CD4-positive, alpha-beta T cell treated with Interleukin-10 for 1 hour (primary cell): ENCODE results near the gene STK39.

Experiments
- DNase-seq: peaks from one replicate; pipeline ENCODE4 v3.0.0-alpha.2; 2020

The STK39 gene

DNA sequence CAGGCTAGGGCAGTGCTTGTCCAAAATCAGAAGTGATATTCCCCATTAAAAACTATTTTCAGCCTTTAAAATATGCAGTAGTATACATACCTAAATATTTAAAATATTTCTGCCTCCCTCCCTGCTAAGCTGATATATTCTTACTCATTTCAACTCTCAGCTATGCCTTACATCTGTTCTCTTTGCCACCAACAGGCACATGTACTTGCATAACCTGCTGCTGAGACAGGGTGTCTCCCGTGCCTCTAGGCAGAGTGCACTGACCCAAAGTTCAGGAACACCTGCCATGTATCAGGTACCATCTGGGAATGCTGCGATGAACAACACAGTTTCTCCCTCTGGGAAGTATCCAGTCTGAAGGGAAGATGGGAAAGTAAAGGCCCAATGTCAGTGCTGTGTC is 91.7 kb downstream of the STK39 start:
- DNase-seq = no peak

- no peak for DNase-seq
Measured at GRCh38 chr2:168155046-168155445, 92.3 kb downstream of the STK39 start.

GRCh38 chr2:168152902-168153530 is 94.4 kb downstream of the STK39 start:
- DNase-seq = no peak

GRCh38 chr2:168149986-168150385 is 97.4 kb downstream of the STK39 start:
- no peak for DNase-seq

- no peak for DNase-seq
Measured at GRCh38 chr2:168149150-168149974, 98.0 kb downstream of the STK39 start.

DNA sequence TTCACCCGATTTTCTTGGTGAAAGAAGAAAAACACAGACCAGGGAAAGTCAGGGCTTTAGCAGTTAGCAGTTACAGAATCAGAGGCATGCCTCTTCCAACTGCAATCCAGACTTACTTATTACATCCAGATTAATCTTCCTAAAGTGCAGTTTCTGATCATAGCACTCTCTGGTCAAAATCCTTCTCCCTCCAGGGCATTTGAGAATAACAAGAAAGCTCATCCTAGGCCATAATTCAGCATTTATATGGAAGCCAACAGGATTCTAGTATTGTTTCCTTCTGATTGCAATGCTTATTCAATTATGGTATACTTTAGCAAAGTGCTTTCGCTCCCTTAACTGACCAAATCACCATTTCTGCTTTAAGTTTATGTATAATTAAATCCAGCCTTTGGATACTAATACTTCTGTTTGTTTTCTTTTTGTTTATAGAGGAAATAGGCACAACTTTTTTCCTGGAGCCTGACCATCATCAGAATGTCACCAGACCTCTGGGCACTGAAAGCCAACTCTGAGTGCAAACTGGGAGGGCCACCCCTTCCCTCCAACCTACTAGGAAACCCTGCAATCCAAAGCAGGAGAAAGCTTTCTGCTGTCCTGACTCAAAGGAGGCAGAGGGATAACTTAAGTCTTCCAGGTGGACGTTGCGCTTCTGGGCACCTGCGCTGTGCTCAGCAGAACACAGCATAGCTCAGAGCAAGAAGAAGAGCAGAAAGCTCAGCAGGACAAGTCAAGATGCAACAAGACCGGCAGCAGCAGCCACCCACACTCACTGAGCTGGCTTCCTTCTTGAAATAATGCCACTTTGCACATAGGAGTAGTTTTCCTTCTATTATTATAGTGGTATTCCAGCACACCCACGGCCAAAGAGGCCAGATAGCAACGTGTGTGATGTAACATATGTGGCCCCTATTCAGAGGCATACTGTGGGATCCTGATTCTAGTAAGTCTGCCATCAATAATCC is 99.3 kb downstream of the STK39 start:
- no peak for DNase-seq

DNA sequence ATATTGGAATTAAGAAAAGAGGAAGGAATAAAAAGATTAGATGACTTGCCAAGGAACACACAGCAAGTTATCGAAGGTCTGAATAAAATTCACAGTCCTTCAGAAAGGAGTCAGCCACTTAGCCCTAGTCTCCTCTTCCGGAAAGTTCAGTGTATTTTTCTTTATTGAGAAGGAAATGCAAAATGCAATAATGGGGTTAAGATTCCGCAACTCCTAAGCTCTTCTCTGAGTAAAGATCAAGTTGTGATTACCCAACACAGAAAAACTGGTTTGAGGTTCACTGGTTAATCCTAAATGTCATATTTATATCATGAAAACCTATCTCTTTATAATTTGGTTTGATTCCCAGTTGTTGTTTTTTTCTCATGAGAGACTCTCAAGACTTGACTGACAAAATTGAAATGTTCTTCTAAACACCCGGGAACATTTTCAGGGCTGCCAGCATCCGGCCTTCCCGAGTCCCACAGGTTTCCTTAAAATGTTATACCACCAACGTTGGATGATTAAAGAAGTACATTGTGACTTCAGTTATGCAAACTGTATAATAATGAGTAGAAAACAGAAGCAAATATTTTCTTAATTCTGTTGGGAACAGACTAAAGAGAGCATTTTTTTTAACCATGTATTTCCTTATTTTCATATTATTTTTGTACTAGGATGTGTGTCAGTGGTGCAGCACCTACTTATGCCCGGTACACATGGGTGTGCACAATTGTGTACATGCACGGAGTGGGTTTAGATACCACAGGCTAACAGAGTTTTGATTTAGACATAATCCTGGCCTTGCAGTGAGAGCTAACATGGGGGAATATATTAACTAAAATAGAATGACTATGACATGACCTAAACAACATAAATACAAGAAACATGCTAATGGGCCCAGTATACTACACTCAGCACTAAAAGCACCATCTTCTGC is 100.2 kb downstream of the STK39 start:
- DNase-seq = no peak

DNA sequence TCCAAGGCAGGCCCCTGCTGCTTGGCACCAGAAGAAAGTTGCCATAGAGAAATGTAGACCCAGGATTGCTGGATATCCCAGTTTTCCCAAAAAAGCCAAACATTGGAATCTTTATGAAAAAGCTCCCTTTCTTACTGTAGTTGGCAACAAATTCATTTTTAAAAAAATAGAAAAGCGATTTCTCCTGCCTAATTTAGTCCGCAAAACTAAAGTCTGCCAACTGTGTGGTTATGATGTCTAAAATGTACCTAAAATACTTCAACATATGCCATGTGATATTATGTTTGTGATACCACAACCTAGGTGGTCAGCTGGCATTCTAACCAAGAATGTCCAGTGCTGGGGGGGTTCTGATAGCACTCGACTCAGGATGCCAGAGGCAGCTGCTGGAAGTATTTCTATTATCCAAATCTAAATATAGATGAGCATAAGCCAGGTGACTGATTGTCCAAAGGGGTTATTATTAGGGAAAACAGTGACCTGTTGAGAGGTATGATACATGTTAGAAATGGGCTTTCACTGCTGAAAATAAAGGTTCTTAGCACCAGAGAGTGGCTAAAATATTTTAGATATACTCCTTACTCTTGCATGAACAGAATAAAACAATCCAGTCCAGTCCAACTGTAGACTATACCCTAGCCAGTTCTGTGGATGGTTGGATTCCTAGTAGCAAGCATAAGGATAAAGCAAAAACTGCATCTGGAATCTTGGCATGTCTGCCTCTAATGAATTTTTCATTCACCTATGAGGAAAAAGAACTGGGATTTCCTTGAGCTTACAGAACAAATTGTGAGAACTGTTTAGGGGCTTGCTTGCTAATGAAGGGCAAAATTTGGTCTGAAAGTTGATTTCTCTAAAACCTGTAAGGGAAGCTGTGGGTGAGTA is 101.7 kb downstream of the STK39 start:
- no peak for DNase-seq

GRCh38 chr2:168145011-168145410 is 102.4 kb downstream of the STK39 start:
- DNase-seq = no peak

GRCh38 chr2:168143813-168144212 is 103.6 kb downstream of the STK39 start:
- DNase-seq = no peak

GRCh38 chr2:168140892-168141291 is 106.5 kb downstream of the STK39 start:
- no peak for DNase-seq

- DNase-seq = no peak
Measured at GRCh38 chr2:168139852-168140251, 107.5 kb downstream of the STK39 start.

DNA sequence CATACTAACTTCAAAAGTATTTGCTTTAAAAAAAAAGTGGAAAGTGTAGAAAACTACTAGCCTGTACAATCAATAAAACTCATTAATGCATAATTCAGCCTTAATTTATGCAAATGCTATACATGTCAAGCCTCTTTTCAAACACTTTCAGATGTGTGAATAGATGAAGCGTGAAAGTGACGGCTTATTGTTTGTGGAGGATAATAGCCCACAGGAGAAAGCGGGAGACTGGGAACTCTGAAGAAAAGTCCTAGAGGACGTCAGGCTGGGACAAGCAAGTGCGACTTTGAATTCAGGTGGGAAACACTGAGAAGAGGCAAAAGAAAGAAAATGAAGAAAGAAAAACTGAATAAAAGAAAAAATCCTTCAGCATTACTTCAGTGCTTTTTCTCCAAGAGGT is 108.5 kb downstream of the STK39 start:
- no peak for DNase-seq

- DNase-seq = no peak
Measured at GRCh38 chr2:168138374-168138773, 109.0 kb downstream of the STK39 start.

- no peak for DNase-seq
Measured at GRCh38 chr2:168137510-168138180, 109.8 kb downstream of the STK39 start.

DNA sequence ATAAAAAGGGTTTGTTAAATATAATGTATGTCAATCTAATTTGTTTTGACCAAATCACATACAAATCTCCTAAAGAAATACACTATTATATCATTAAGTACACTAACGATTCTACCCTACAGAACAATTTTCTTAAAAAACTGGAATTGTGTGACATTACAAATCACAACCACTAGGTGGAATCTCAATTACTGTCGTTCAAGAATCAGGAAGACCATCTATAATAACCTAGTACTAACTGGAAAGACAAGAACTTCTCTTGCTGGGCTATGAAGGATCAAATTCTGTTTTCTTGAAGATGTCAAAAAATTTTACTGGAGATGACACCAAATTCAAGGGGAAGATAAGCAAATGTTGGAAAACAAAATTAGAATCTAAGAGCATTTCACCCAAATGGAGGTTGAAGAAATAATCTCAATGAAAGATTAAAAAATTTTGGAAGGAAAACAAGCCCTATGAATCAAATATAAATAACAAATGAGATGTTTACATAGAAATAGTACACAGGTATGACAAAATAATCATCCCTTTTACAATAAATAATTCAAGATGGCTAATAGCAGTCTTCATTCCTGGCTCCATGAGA is 110.9 kb downstream of the STK39 start:
- peak; percentile 48 for DNase-seq

DNA sequence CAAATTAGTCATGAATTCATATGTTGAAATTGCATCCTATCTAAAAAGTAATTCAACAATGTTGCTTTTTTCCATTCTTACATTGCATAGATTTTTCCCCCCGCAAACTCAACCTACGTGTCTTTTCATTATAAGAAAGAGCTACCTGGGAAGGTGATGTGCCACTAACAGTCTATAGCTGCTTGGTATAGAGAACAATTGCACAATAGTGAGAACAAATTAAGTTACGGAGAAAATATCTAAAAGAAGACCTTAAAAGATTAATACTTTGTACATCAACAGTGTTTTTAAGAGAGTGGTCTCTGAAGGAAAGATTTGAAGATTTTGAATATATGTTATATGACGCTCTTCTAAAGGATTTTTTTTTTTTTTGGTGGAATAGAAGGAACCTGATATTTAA is 111.8 kb downstream of the STK39 start:
- no peak for DNase-seq

DNA sequence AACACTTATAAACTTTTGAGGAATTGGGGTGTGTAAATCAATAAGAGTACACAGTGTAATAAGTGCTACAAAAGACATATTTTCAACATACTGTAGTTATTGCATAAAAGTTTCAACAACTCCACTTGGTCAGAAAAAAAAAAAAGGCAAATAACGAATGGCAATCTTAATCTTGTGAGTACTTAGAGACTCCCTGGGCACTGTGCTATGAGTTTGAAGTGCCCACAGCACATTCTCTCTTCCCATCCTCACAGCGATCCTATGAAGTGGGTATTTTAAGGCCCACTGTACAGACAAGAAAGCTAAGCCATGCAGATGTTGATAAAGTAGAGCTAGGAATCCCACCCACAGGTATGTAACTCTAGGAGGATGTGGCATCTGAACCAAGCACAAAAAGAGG is 112.3 kb downstream of the STK39 start:
- no peak for DNase-seq

- DNase-seq = no peak
Measured at GRCh38 chr2:168134485-168134884, 112.9 kb downstream of the STK39 start.

DNA sequence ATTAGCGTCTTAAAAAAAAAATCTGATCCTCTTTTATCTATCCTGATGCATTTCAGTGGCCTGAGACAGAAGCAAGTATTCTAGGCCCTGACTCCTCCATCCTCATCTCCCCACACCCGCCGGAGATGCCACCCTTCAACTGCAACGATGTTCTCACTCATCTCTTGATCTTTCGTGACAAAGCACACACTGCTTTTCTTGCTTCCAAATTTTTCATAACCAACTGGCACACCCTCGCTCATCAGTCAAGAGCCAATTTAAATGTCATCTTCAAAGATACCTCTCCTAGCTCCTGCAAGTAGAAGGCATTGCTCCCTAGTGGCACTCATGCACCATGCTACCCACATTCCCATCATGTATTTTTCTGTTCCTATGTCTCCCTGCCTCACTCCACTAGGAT is 115.0 kb downstream of the STK39 start:
- no peak for DNase-seq
